Non-pigmented ciliary epithelial cell (primary cell): ENCODE results near the gene C16orf90.
"Not testable (repeated sequence)": the region's sequence is repeated elsewhere in the genome, so short reads cannot be mapped to it uniquely, and the experiment has no call there.

ENCODE experiments used
- DNase-seq: peaks from one replicate; pipeline ENCODE4 v3.0.0-alpha.2; 2010; ENCODE audit warnings: low read depth

Gene C16orf90

DNA sequence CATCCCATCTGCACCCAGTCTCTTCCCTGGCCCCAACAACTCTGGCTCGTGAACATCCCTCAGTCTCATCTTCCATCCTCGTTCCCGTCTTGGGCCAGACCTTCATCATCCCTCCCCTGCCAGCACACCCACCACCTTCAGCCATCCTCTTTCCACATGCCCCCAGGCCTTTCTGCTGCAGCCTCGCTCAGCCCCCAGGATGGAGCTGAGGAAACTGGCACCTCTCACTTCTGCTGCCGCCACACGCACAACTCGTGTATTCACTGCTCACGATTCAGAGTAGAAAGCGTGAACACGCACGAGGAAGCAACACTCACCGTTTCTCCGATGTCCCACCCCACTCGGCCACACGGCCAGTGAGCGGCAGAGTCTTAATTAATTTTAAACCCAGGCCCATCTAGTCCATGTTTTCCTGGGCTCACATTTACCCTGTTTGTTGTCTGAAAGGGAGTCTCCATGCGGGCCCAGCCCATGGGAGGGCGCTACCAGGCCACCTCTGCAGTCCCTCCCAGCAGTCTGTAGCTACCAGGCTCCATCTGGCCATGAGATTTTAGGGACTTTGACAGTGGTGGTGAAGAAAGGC is 12.5 kb downstream of the C16orf90 start:
- DNase-seq, result no peak

DNA sequence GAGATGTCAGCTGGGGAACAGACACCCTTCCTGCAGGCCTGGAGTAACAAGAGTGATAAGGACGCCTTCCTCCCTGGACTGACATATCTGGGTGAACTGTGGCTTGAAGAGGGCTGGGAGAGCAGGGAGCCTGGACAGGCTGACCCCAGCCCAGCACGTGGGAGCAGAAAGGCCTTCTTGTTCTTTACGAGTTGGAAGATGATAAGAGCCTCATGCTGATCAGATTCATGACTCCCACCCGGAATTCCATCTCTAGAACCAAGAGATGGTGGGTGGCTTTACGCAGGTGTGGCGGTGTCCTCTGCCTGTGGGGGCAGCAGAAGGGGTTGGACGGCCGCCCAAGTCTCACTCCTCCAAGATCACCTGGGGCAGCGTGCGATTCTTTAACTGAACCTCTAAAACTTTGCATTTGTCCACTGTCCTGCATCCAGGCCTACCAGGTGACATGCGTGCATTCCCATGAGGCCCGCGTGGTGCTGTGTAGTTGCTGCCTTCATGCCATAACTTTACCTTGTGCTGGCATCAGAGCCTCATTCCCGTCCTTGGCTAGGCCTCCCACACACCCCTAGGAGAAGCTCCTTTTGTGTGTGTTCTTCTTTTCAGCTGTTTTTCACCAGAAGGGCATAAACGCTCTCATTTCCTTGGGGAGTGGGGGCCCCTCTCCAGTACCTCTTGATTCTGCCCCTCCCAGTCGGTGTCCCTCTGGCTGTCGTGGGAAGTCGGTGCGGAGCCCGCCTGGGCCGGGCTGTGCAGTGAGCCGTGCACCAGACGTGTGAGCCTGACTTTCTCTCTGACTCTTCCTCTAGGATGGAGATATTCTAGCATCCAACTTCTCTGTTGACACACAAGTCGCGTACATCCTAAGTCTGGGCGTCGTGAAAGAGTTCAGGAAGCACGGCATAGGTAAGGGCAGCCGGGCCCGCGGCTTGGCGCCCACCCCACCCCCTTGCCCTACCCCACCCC is 13.3 kb downstream of the C16orf90 start:
- DNase-seq, result no peak

DNA sequence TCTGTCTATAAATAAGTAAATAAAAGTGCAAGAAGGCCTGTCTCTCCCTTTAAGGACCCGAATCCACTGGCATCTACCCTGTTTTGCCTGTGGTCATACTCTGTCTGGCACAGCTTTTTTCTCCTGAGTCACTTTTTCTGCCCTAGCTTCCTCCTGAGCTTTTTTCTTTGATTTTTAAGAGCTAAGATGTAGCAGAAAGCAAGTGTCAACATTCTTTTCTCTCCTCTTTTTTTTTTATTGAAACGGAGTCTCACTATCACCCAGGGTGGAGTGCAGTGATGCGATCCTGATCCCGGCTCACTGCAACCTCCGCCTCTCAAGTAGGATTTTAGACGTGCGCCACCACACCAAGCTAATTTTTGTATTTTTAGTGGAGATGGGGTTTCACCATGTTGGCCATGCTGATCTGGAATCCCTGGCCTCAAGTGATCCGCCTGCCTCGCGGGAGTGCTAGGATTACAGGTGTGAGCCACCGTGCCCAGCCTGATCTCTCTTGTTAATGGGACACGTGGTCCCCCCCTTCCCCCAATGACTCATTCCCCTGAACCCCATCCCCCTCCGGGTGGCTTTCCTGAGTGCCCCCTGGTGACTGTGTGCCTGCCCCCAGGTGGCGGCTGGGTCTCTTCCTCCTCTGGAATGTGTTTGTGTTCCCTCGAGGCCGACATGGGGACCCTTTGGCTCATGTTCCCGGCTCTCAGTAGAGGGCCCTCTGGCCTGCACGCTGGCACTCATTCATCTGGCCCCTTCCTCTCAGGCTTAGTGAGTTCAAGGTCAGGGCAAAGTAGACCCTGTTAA is 14.2 kb downstream of the C16orf90 start:
- DNase-seq, result no peak

GRCh38 chr16:3479654-3480216 is 15.6 kb downstream of the C16orf90 start:
- no peak for DNase-seq

DNA sequence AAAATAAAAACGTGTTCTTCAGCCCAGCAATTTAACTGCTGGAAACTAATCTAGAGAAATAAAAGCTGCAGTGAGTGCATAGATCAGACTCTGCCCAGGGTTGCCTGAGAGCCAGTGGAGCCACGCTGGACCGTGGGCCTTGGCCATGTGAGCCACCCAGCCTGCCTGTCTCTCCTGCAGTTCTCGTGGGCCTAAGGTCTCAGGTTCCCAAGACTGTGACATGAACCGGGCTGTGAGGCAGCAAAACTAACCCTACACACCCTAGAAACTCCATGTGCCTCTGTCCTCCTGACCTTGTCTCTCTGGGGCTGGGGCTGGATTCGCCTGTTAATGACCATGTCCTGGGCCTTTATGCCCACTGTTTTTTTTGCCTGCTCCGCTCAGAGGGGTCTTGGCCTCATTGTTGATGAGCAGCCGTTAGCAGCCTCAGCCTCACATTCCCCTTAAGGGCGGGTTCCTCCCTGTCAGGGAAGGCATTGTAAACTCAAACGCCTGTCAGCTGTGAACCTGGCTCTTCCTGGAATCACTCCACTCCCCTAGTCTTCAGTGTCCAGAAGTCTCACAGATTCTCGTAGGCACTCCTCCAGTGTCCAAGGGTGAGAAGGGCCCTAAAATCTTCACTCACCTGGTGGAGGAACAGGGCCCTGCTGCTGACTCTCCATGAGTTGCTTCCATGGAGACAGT is 16.9 kb downstream of the C16orf90 start:
- DNase-seq, result no peak

DNA sequence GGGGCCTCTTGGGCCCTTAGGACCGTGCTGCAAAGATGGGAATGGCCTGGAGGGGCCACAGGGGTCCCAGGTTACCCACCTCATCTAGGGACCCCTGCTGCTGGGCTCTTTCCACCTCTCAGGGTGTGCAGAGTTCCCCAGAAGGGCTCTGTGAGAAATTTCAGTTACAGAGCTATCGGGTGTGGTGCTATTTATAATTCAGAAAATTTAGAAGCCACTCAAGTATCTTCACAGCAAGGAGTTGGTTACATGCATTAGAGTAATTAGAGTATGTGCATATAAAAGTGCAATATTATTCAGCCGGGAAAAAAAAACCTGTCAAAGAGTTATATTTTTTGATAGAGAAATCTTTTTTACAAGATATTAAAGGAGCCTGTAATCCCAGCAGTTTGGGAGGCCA is 18.9 kb downstream of the C16orf90 start:
- DNase-seq, result no peak

- DNase-seq, result no peak
Measured at GRCh38 chr16:3475604-3476375, 19.5 kb downstream of the C16orf90 start.

- DNase-seq, result not testable (repeated sequence)
Measured at GRCh38 chr16:3474870-3475269, 20.4 kb downstream of the C16orf90 start.

DNA sequence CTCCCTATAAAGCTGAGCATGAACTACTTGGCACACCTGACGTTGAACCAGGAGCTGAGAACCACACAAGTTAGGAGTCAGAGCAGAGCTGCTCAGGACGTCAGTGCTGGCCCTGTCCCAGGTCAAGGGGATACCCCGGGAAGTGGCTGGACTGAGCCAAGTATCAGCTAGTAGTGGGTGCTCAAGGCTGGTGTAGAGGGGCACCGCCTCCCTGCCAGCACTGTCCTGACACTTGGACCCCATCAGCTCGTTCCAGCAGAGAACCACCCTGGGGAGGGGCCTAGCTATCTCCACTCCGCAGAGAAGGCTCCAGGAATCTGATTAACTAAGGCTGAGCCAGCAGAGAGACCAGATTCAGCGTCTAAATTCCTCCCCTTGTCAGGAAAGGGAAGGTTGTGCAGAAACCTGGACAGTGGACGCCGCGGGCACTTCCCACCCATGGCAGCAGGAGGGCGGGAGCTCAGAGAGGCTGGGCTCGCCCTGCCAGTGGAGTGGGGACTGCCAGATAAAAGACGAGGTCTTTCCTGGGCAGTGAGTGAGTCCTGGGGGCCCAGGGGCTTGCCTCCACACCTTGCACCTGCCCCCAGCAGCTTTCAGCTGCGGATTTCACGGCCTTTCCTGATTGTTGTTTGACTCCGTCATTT is 21.0 kb downstream of the C16orf90 start:
- no peak for DNase-seq

DNA sequence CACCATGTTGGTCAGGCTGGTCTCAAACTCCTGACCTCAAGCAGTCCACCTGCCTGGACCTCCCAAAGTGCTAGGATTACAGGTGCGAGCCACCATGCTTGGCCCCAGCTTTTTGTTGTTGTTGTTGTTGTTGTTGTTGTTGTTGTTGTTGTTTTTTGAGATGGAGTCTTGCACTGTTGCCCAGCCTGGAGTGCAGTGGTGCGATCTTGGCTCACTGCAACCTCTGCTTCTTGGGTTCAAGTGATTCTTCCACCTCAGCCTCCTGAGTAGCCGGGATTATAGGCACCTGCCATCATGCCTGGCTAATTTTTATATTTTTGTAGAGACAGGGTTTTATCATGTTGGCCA is 21.7 kb downstream of the C16orf90 start:
- not testable (repeated sequence) for DNase-seq

GRCh38 chr16:3472878-3473595 is 22.3 kb downstream of the C16orf90 start:
- no peak for DNase-seq

- no peak for DNase-seq
Measured at GRCh38 chr16:3471518-3472176, 23.6 kb downstream of the C16orf90 start.

DNA sequence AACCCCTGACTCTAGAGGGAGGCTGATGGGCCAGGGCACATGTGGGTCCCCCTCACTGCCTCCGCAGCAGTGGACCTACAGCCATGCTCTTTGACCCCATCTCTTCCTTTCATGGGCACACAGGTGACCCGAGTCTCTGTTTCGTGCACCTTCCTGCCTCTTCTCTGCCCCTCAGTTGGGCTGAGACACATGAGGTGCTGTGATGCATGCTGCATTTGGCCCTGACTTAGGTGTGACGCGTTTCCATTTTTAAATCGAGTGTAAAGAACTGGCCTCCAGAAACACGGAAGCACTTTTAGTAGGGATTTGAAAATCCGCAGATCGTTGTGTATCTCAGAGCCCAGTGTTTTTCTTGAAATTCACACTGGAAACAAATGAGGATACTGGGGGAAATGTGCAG is 24.6 kb downstream of the C16orf90 start:
- no peak for DNase-seq

DNA sequence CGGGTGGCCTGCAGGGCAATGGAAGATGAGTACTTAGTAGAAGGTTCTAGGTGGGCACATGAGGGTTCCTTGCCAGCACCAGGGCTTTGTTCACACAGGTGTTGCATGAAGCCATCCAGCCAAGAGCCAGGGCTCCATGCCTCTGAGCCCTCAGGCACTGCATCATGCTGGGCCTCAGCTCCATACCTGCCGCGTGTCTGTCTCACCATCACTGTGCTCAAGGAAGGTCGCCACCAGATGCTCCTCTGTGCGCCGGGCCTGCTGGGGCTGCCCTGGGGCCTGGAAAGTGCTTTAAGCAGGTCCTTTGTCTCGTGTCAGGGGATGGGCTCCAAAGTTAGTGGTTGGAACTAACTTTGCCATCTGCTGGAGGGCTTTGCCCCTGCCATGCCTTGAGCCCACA is 25.6 kb downstream of the C16orf90 start:
- DNase-seq, result no peak

DNA sequence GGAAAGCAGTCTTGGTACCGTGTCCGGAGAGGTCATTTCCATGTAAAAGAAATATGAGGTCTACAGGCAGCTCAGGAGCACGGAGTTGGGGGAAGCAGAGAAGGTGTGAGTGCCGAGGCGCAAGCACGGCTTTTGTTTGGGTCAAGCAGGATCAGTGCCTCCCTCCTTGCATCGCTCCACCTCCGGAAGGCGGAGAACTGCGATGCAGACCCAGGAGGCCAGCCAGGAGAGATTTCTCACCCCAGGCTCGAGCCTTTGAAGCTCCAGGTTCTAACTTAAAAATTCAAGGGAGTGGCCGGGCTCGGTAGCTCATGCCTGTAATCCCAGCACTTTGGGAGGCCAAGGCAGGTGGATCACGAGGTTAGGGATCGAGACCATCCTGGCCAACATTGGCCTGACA is 26.8 kb downstream of the C16orf90 start:
- DNase-seq, result no peak

DNA sequence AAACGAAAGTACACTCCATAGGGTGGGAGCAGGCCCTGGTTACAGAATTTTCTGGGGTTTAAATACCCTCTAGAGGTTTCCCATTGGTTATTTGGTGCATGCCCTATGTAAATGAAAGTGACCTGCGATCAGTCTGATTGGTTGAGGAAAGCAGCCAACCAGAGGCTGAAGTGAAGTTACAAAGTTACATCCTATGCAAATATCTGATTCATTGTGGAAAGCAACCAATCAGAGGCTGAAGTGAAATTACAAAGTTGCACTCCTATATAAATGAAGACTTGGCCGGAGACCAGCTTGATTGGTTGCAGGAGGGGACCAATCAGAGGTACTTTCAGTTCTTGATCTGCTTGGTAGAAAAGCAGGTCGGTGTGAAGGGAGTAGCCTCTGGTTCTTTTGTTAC is 27.4 kb downstream of the C16orf90 start:
- no peak for DNase-seq

DNA sequence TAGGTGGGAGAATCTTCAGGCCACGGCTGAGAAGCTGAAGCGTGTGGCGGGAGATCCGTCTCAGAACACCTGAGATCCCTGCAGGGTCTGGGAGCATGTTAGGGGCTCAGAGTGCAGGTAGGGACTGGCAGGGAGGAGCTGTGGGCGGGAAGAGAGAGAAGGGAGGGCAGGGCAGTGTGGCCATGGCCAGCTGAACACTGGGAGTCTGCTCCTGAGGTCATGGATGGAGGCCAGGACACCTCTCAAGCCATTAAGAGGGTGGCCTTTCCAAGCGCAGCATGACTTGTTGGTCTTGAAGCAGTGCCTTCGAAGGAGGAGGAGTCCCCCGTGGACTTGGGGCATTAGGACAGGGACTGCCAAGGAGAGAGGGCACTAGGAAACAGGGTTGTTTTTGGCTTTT is 28.1 kb downstream of the C16orf90 start:
- no peak for DNase-seq

DNA sequence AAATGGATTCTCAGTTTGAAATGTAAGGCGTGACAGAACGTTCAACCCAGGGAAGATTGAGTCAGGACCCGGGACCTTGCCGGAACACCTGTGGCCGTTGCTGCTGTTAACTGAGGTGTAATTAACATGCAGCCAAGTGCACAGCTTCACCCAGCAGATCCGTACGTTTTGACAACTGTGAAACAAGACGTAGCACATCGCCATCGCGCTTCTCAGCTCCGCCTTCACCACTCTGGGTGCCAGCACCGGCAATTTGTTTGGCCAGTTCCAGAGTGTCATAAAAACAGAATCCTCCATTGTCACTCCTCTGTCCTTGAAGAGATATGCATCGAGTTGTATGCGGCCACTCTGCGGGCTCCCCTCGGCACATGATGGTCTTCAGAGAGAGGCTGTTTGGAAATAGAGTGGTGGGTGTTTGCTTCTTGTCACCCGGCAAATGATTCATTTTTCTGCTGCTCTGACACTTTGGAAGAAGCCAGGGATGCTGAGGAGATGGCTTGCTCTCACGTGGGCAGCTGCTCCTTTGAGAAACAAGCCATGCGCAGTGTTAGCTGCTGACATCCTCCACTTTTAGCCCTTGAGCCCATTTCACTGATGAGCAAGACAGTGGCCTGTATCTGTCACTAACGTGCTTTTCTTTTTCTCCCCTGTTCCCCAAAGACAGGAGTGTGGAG is 29.2 kb downstream of the C16orf90 start:
- no peak for DNase-seq

DNA sequence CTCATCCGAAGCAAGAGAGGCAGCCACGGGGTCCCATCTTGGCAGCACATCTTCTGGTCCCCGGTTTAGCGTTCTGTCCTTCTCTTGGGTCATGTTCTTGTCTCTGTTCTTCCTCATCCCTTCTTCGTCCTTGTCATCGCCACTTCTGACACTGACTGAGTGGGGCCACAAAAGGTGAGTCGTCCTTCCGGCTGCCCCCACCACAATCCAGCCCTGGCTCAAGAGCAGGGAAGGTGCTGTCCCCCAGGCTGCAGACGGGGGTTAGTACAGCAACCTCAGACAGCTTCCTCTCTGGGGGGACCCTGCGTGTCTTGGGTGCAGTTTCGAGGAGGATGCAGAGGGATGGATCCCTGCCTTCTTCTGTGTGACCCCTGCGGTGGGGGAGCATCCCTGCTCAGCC is 30.0 kb downstream of the C16orf90 start:
- DNase-seq, result no peak
